GM12864 (cell line): ENCODE measurements around the gene USP15.

Experiments
- DNase-seq: peaks from one replicate; pipeline ENCODE4 v3.0.0-alpha.2; 2011; ENCODE audit warnings: low read depth
- H3K4me3 ChIP-seq: 2 replicates; pipeline ENCODE4 v1.5.1; 2011; ENCODE audit warnings: mild to moderate bottlenecking, low read depth, low read length, control low read depth
- CTCF ChIP-seq: IDR thresholded peaks from 2 replicates; pipeline ENCODE4 v1.5.1; 2011; ENCODE audit warnings: low read depth, mild to moderate bottlenecking, moderate library complexity, low read length, control low read depth, inconsistent platforms; ENCODE audit errors: missing control alignments

The USP15 gene

GRCh38 chr12:62247281-62248045 lies 12.7 kb upstream of the USP15 start:
- no peak overlapping the region for H3K4me3 ChIP-seq
- no peak for DNase-seq
- no peak for TF ChIP-seq CTCF

- DNase-seq: no peak
- no peak overlapping the region for H3K4me3 ChIP-seq
- TF ChIP-seq CTCF: no peak
Measured at GRCh38 chr12:62248873-62249272, 11.3 kb upstream of the USP15 start.

GRCh38 chr12:62249419-62249818 lies 10.8 kb upstream of the USP15 start:
- TF ChIP-seq CTCF: no peak
- no peak overlapping the region for H3K4me3 ChIP-seq
- DNase-seq: no peak

- no peak overlapping the region; the same call in 1 of the 2 replicates for H3K4me3 ChIP-seq
- DNase-seq: no peak
- TF ChIP-seq CTCF: no peak
Measured at GRCh38 chr12:62250671-62251608, 9.3 kb upstream of the USP15 start.

GRCh38 chr12:62251609-62251958 lies 8.6 kb upstream of the USP15 start:
- no peak for TF ChIP-seq CTCF
- H3K4me3 ChIP-seq: no peak overlapping the region; the same call in 1 of the 2 replicates
- DNase-seq: no peak

- H3K4me3 ChIP-seq: no peak overlapping the region
- no peak for TF ChIP-seq CTCF
- DNase-seq: no peak
Measured at GRCh38 chr12:62252576-62252975, 7.6 kb upstream of the USP15 start.
